Fibroblast of the aortic adventitia (primary cell): ENCODE data around the gene CHMP5. TPM values are rescaled to one million over a fixed set of nuclear protein-coding genes. Genes with fewer than 3 reads are reported as not detected.

Source experiments
- DNase-seq: peaks from one replicate; pipeline ENCODE4 v3.0.0-alpha.2; 2010; ENCODE audit warnings: low read depth
- H3K4me3 ChIP-seq: 2 replicates; pipeline ENCODE4 v1.5.1; 2011; ENCODE audit warnings: low read depth, mild to moderate bottlenecking, control low read depth, low read length, moderate library complexity
- CTCF ChIP-seq: IDR thresholded peaks from 2 replicates; pipeline ENCODE4 v1.5.1; 2011; ENCODE audit warnings: mild to moderate bottlenecking, low read length, control low read depth, inconsistent platforms; ENCODE audit not compliant: insufficient read depth
- total RNA-seq: library from RNA; depleted of rRNA; stranded (reverse); fragments of >200 nt; gene quantifications from 2 replicates; pipeline ENCODE4 v1.2.3, GENCODE V29; 2012; ENCODE audit warnings: low replicate concordance

The CHMP5 gene
- total RNA-seq, 1 donor, result 87.4 TPM

- no peak for DNase-seq
- H3K4me3 ChIP-seq, result no peak overlapping the region
- TF ChIP-seq CTCF, result no peak
Observed at GRCh38 chr9:33249983-33250382, 14.9 kb upstream of the CHMP5 start.

- TF ChIP-seq CTCF, result no peak
- peak; percentile 59 for DNase-seq
Observed at GRCh38 chr9:33250458-33250995, 14.3 kb upstream of the CHMP5 start.

GRCh38 chr9:33254211-33254610 is 10.6 kb upstream of the CHMP5 start:
- no peak for DNase-seq
- no peak for TF ChIP-seq CTCF
- no peak overlapping the region for H3K4me3 ChIP-seq

More at GRCh38 chr9:33250458-33250995, 14.3 kb upstream of the CHMP5 start:
- no peak overlapping the region for H3K4me3 ChIP-seq

GRCh38 chr9:33255014-33255413 is 9.8 kb upstream of the CHMP5 start:
- no peak overlapping the region for H3K4me3 ChIP-seq
- no peak for DNase-seq
- TF ChIP-seq CTCF, result no peak

- TF ChIP-seq CTCF, result no peak
- DNase-seq, result no peak
- H3K4me3 ChIP-seq, result no peak overlapping the region
Observed at GRCh38 chr9:33255471-33255870, 9.4 kb upstream of the CHMP5 start.

GRCh38 chr9:33256236-33256635 is 8.6 kb upstream of the CHMP5 start:
- no peak for DNase-seq
- H3K4me3 ChIP-seq, result no peak overlapping the region
- TF ChIP-seq CTCF, result no peak

- H3K4me3 ChIP-seq, result no peak overlapping the region
- TF ChIP-seq CTCF, result no peak
- no peak for DNase-seq
Observed at GRCh38 chr9:33257276-33257675, 7.6 kb upstream of the CHMP5 start.
